Measurements from ENCODE around the gene SNX25. TPM values are rescaled to one million over a fixed set of nuclear protein-coding genes. Genes with fewer than 3 reads are reported as not detected.
"Not testable (repeated sequence)": the region's sequence is repeated elsewhere in the genome, so short reads cannot be mapped to it uniquely, and the experiment has no call there.

The SNX25 gene
- total and polyA plus RNA-seq, 5 experiments from 2014 or later, result 4.2 to 16.6 (median 7.6) TPM

GRCh38 chr4:185329879-185330510, 120.6 kb downstream of the SNX25 start:
- H3K9me3 Mint-ChIP-seq, H3K4me3 Mint-ChIP-seq, DNase-seq, H3K4me1 Mint-ChIP-seq, H3K27me3 Mint-ChIP-seq, H3K27ac Mint-ChIP-seq, ATAC-seq, POLR2A ChIA-PET: not testable (repeated sequence)
- H3K36me3 Mint-ChIP-seq, result peaks cover 12 to 44% (median 18%) of the 10 kb centered on the region in 3 donors

- H3K4me1 Mint-ChIP-seq, result peaks cover 0 to 6% (median 2%) of the 10 kb centered on the region in 4 donors
- no peaks in the 10 kb centered on the region for H3K9me3 Mint-ChIP-seq
- no peak overlapping the region for H3K27ac Mint-ChIP-seq
- no peak for ATAC-seq
- DNase-seq, result no peak
- no peak overlapping the region for H3K4me3 Mint-ChIP-seq
- no peaks in the 10 kb centered on the region for H3K27me3 Mint-ChIP-seq
- POLR2A ChIA-PET, result no interaction called here
- peaks cover 12 to 52% (median 29%) of the 10 kb centered on the region in 3 donors for H3K36me3 Mint-ChIP-seq
These were observed 123.4 kb downstream of the SNX25 start for GRCh38 chr4:185332575-185333464.

GRCh38 chr4:185334326-185334725, 124.9 kb downstream of the SNX25 start:
- POLR2A ChIA-PET, result no interaction called here
- Mint-ChIP-seq H3K36me3 (peaks cover 15 to 53% (median 37%) of the 10 kb centered on the region in 3 donors), H3K4me1 (peaks cover 0 to 3% (median 2%) of the 10 kb centered on the region in 4 donors), H3K27me3 (no peaks in the 10 kb centered on the region), H3K9me3 (peaks cover 0 to 5% (median 0%) of the 10 kb centered on the region in 9 donors), H3K4me3 (no peak overlapping the region), H3K27ac (peak overlapping the region in 1 of 10 donors; percentile 43)
- DNase-seq, result no peak
- no peak for ATAC-seq

- Mint-ChIP-seq H3K4me1 (peaks cover 4 to 12% (median 6%) of the 10 kb centered on the region in 4 donors), H3K36me3 (peaks cover 11 to 58% (median 38%) of the 10 kb centered on the region in 3 donors), H3K9me3 (peaks cover 0 to 5% (median 0%) of the 10 kb centered on the region in 9 donors), H3K27ac (no peak overlapping the region), H3K27me3 (no peaks in the 10 kb centered on the region), H3K4me3 (peak overlapping the region in 1 of 10 donors; percentile 48)
- DNase-seq, result no peak
- ATAC-seq, result no peak
- POLR2A ChIA-PET, result no interaction called here
These were observed 126.2 kb downstream of the SNX25 start for GRCh38 chr4:185335579-185335978.

- peaks cover 8 to 55% (median 39%) of the 10 kb centered on the region in 3 donors for H3K36me3 Mint-ChIP-seq
- H3K4me3 Mint-ChIP-seq, result no peak overlapping the region
- H3K4me1 Mint-ChIP-seq, result peaks cover 10 to 21% (median 17%) of the 10 kb centered on the region in 4 donors
- ATAC-seq (no peak), DNase-seq (no peak)
- POLR2A ChIA-PET, result no interaction called here
- H3K9me3 Mint-ChIP-seq, result peaks cover 0 to 5% (median 0%) of the 10 kb centered on the region in 9 donors
- no peaks in the 10 kb centered on the region for H3K27me3 Mint-ChIP-seq
- no peak overlapping the region for H3K27ac Mint-ChIP-seq
These were observed 130.5 kb downstream of the SNX25 start for GRCh38 chr4:185339941-185340340.

- peaks cover 8 to 46% (median 39%) of the 10 kb centered on the region in 3 donors for H3K36me3 Mint-ChIP-seq
- no peak overlapping the region for H3K4me3 Mint-ChIP-seq
- H3K9me3 Mint-ChIP-seq, result peaks cover 0 to 5% (median 0%) of the 10 kb centered on the region in 9 donors
- POLR2A ChIA-PET, result no interaction called here
- DNase-seq (no peak), ATAC-seq (no peak)
- H3K27me3 Mint-ChIP-seq, result no peaks in the 10 kb centered on the region
- no peak overlapping the region for H3K27ac Mint-ChIP-seq
- peaks cover 10 to 27% (median 21%) of the 10 kb centered on the region in 4 donors for H3K4me1 Mint-ChIP-seq
These were observed 132.0 kb downstream of the SNX25 start for GRCh38 chr4:185341377-185341776.

GRCh38 chr4:185341841-185342240, 132.4 kb downstream of the SNX25 start:
- H3K4me1 Mint-ChIP-seq, result peaks cover 9 to 24% (median 21%) of the 10 kb centered on the region in 4 donors
- POLR2A ChIA-PET, result no interaction called here
- peak overlapping the region in 1 of 10 donors; percentile 40 for H3K4me3 Mint-ChIP-seq
- no peak overlapping the region for H3K27ac Mint-ChIP-seq
- ATAC-seq (no peak), DNase-seq (no peak)
- peaks cover 10 to 46% (median 38%) of the 10 kb centered on the region in 3 donors for H3K36me3 Mint-ChIP-seq
- peaks cover 0 to 5% (median 0%) of the 10 kb centered on the region in 9 donors for H3K9me3 Mint-ChIP-seq
- H3K27me3 Mint-ChIP-seq, result no peaks in the 10 kb centered on the region

GRCh38 chr4:185343726-185344581, 134.6 kb downstream of the SNX25 start:
- Mint-ChIP-seq H3K9me3 (peaks cover 0 to under 1% (median 0%) of the 10 kb centered on the region in 9 donors), H3K27ac (peak overlapping the region in 8 of 10 donors; percentile 8 to 82 (median 66)), H3K36me3 (peaks cover 12 to 57% (median 40%) of the 10 kb centered on the region in 3 donors), H3K4me1 (peaks cover 9 to 24% (median 21%) of the 10 kb centered on the region in 4 donors), H3K27me3 (no peaks in the 10 kb centered on the region), H3K4me3 (peak overlapping the region in 3 of 10 donors; percentile 2 to 5 (median 2))
- POLR2A ChIA-PET, result no interaction called here
- DNase-seq, result no peak
- ATAC-seq, result no peak

GRCh38 chr4:185344743-185345538, 135.5 kb downstream of the SNX25 start:
- H3K27me3 Mint-ChIP-seq, result no peaks in the 10 kb centered on the region
- DNase-seq (no peak), ATAC-seq (no peak)
- peak overlapping the region in 2 of 10 donors; percentile 2 to 10 for H3K4me3 Mint-ChIP-seq
- H3K9me3 Mint-ChIP-seq, result no peaks in the 10 kb centered on the region
- POLR2A ChIA-PET, result no interaction called here
- H3K36me3 Mint-ChIP-seq, result peaks cover 10 to 57% (median 43%) of the 10 kb centered on the region in 3 donors
- peaks cover 9 to 20% (median 16%) of the 10 kb centered on the region in 4 donors for H3K4me1 Mint-ChIP-seq
- peak overlapping the region in 8 of 10 donors; percentile 29 to 80 (median 72) for H3K27ac Mint-ChIP-seq

- Mint-ChIP-seq H3K9me3 (no peaks in the 10 kb centered on the region), H3K27ac (peak overlapping the region in 2 of 10 donors; percentile 11 to 43), H3K4me3 (no peak overlapping the region), H3K4me1 (peaks cover 6 to 19% (median 14%) of the 10 kb centered on the region in 4 donors), H3K27me3 (no peaks in the 10 kb centered on the region), H3K36me3 (peaks cover 11 to 67% (median 59%) of the 10 kb centered on the region in 3 donors)
- POLR2A ChIA-PET, result no interaction called here
- DNase-seq (no peak), ATAC-seq (no peak)
These were observed 137.7 kb downstream of the SNX25 start for GRCh38 chr4:185346975-185347601.

- H3K4me3 Mint-ChIP-seq, result no peak overlapping the region
- no peaks in the 10 kb centered on the region for H3K9me3 Mint-ChIP-seq
- ATAC-seq (no peak), DNase-seq (no peak)
- POLR2A ChIA-PET, result no interaction called here
- peaks cover 23 to 78% (median 54%) of the 10 kb centered on the region in 3 donors for H3K36me3 Mint-ChIP-seq
- no peak overlapping the region for H3K27ac Mint-ChIP-seq
- no peaks in the 10 kb centered on the region for H3K27me3 Mint-ChIP-seq
- H3K4me1 Mint-ChIP-seq, result peaks cover 0 to 4% (median 0%) of the 10 kb centered on the region in 4 donors
These were observed 142.3 kb downstream of the SNX25 start for GRCh38 chr4:185351691-185352090.
